Activated CD8-positive, alpha-beta memory T cell treated with anti-CD3 and anti-CD28 coated beads for 36 hours (primary cell): ENCODE results near the gene APOC3. TPM values are rescaled to one million over a fixed set of nuclear protein-coding genes. Genes with fewer than 3 reads are reported as not detected.

Experiments
- CTCF ChIA-PET: fragments of 350-600 bp; sonication (Branson Sonifier 250); formaldehyde crosslinking; loops from one replicate; lab custom pipeline; 2021; ENCODE audit warnings: antibody characterized with exemption; lab: Charles Lee
- POLR2A ChIA-PET: fragments of 350-600 bp; sonication (Branson Sonifier 250); formaldehyde crosslinking; loops from one replicate; lab custom pipeline; 2021; ENCODE audit warnings: antibody characterized with exemption; lab: Charles Lee
- total RNA-seq, 2 experiments: library from RNA; stranded (reverse); gene quantifications; one replicate each; pipeline ENCODE4 v1.2.3, GENCODE V29; 2021

APOC3 gene
- total RNA-seq, 2 experiments from 2014 or later = not detected

GRCh38 chr11:116882386-116882785 is 52.7 kb downstream of the APOC3 start:
- POLR2A ChIA-PET = no interaction called here

More at GRCh38 chr11:116882386-116882785, 52.7 kb downstream of the APOC3 start:
- CTCF ChIA-PET = interaction anchor here (1.6 to 2.4 kb wide), 2 partner anchors 13 to 224 kb away, joined by 3 to 12 read pairs; no protein-coding TSS in a partner anchor

Other genes with a start within 250 kb of the APOC3 start
- gene BUD13, start 56.9 kb upstream of the APOC3 start, total RNA-seq = 10 to 100 TPM; 32.1 to 33.6 TPM
- gene ZPR1, start 41.9 kb upstream of the APOC3 start, total RNA-seq = 100 to 1,000 TPM; 111 to 112 TPM
- not detected for gene APOA5, start 38.0 kb upstream of the APOC3 start, total RNA-seq
- not detected for gene APOA4, start 6.6 kb upstream of the APOC3 start, total RNA-seq
- gene APOA1, start 7.7 kb downstream of the APOC3 start, total RNA-seq = under 1 TPM in 1 of 2 experiments, not detected in 1; 0.34 TPM